SK-N-SH (cell line): Measurements from ENCODE around the gene APOOL. TPM values are rescaled to one million over a fixed set of nuclear protein-coding genes. Genes with fewer than 3 reads are reported as not detected.

Experiments used
- CTCF ChIA-PET: fragments of 300-600, 350-600 bp; formaldehyde crosslinking; extraction: SDS; loops from one replicate; lab custom pipeline; 2021; lab: Yijun Ruan, JAX
- POLR2A ChIA-PET: fragments of 350-600 bp; sonication (Branson Sonifier 250); formaldehyde crosslinking; extraction: SDS; loops from one replicate; lab custom pipeline; 2020; ENCODE audit warnings: antibody characterized with exemption, inconsistent platforms; lab: Yijun Ruan, JAX
- DNase-seq: peaks from one replicate; pipeline ENCODE4 v3.0.0; 2012
- H2AFZ ChIP-seq: fragments of 200-600 bp; sonication (generic); 2 replicates; pipeline ENCODE4 v1.8.1; 2016; ENCODE audit warnings: antibody characterized with exemption, mild to moderate bottlenecking, low read depth
- H3F3A ChIP-seq: fragments of 200-600 bp; sonication (generic); replicated peaks from 2 replicates; pipeline ENCODE3; 2016; ENCODE audit warnings: antibody characterized with exemption, mild to moderate bottlenecking; ENCODE audit not compliant: insufficient read depth
- H3K27ac ChIP-seq, 2 experiments: fragments of 200-500 bp in 1 of 2; fragments of 200-600 bp in 1 of 2; sonication (Bioruptor generic) in 1 of 2; sonication (generic), shearing (Covaris generic) in 1 of 2; 2 replicates each; pipeline versions ENCODE4 v1.5.1 to v1.6.1; 2014 to 2016; ENCODE audit warnings: low read depth in 2 of 2, inconsistent platforms in 1 of 2, low read length in 1 of 2, mild to moderate bottlenecking in 1 of 2, mixed read lengths in 1 of 2
- H3K27me3 ChIP-seq: fragments of 200-600 bp; sonication (generic), shearing (Covaris generic); 2 replicates; pipeline ENCODE4 v1.6.1; 2016; ENCODE audit warnings: mixed run types; ENCODE audit not compliant: insufficient read depth
- H3K36me3 ChIP-seq, 2 experiments: fragments of 200-500 bp in 1 of 2; fragments of 200-600 bp in 1 of 2; sonication (Bioruptor generic) in 1 of 2; sonication (generic) in 1 of 2; replicated peaks in 1 of 2; 2 replicates each; pipeline versions ENCODE3 to v1.5.1; 2014 to 2016; ENCODE audit warnings: low read length in 1 of 2, mild to moderate bottlenecking in 1 of 2; ENCODE audit not compliant: insufficient read depth in 2 of 2, control insufficient read depth in 1 of 2
- H3K4me1 ChIP-seq, 2 experiments: fragments of 200-500 bp in 1 of 2; fragments of 200-600 bp in 1 of 2; sonication (Bioruptor generic) in 1 of 2; sonication (generic), shearing (Covaris generic) in 1 of 2; 2 replicates each; pipeline versions ENCODE4 v1.5.1 to v1.6.1; 2014 to 2016; ENCODE audit warnings: low read depth in 1 of 2, low read length in 1 of 2, mixed run types in 1 of 2; ENCODE audit not compliant: insufficient read depth in 2 of 2, control insufficient read depth in 1 of 2
- H3K4me2 ChIP-seq: fragments of 200-600 bp; sonication (generic), shearing (Covaris generic); 2 replicates; pipeline ENCODE4 v1.6.1; 2017; ENCODE audit warnings: mixed run types
- H3K4me3 ChIP-seq, 2 experiments: fragments of 200-500 bp in 1 of 2; fragments of 200-600 bp in 1 of 2; sonication (Bioruptor generic) in 1 of 2; sonication (generic), shearing (Covaris generic) in 1 of 2; 2 replicates each; pipeline versions ENCODE4 v1.5.1 to v1.8.1; 2014 to 2016; ENCODE audit warnings: low read depth in 2 of 2, inconsistent platforms in 1 of 2, low read length in 1 of 2, mild to moderate bottlenecking in 1 of 2, mixed read lengths in 1 of 2, moderate library complexity in 1 of 2
- H3K79me2 ChIP-seq: fragments of 200-600 bp; sonication (generic); 2 replicates; pipeline ENCODE4 v1.8.1; 2017; ENCODE audit warnings: mild to moderate bottlenecking; ENCODE audit not compliant: insufficient read depth
- H3K9ac ChIP-seq: fragments of 200-600 bp; sonication (generic); 2 replicates; pipeline ENCODE4 v1.6.1; 2017; ENCODE audit warnings: mixed run types
- H3K9me2 ChIP-seq: fragments of 200-600 bp; sonication (generic); 2 replicates; pipeline ENCODE4 v1.6.1; 2017; ENCODE audit warnings: mixed run types
- H3K9me3 ChIP-seq: fragments of 200-600 bp; sonication (generic); 2 replicates; pipeline ENCODE4 v1.6.1; 2017; ENCODE audit warnings: mixed run types, mild to moderate bottlenecking, moderate library complexity
- H4K20me1 ChIP-seq: fragments of 200-600 bp; sonication (generic); 2 replicates; pipeline ENCODE4 v1.6.1; 2017; ENCODE audit warnings: mild to moderate bottlenecking, mixed run types; ENCODE audit not compliant: insufficient read depth
- CHD2 ChIP-seq: fragments of 150-350 bp; IDR thresholded peaks from 2 replicates; pipeline ENCODE4 v1.6.1; 2018; ENCODE audit warnings: low read length; ENCODE audit not compliant: partially characterized antibody
- CTCF ChIP-seq: fragments of 200-600 bp; sonication (generic); IDR thresholded peaks from 2 replicates; pipeline ENCODE4 v1.6.1; 2017; ENCODE audit warnings: antibody characterized with exemption, mild to moderate bottlenecking, moderate library complexity
- FOXM1 ChIP-seq: IDR thresholded peaks from 2 replicates; pipeline ENCODE4 v1.4.0; 2012; ENCODE audit warnings: low read depth, mild to moderate bottlenecking
- GATA2 ChIP-seq: sonication (generic); formaldehyde crosslinking; IDR thresholded peaks from 2 replicates; pipeline ENCODE4 v1.5.0; 2020; ENCODE audit warnings: mild to moderate bottlenecking, missing genetic modification reagents
- JUND ChIP-seq: IDR thresholded peaks from 2 replicates; pipeline ENCODE4 v1.4.0; 2012
- MAX ChIP-seq: IDR thresholded peaks from 2 replicates; pipeline ENCODE4 v1.4.0; 2012; ENCODE audit warnings: low read depth
- MEF2A ChIP-seq: IDR thresholded peaks from 2 replicates; pipeline ENCODE4 v1.4.0; 2012; ENCODE audit warnings: low read depth, borderline replicate concordance
- MXI1 ChIP-seq: IDR thresholded peaks from 2 replicates; pipeline ENCODE4 v1.6.1; 2012; ENCODE audit warnings: mild to moderate bottlenecking, low read depth, low read length, improper control_type of control experiment
- NFIC ChIP-seq: IDR thresholded peaks from 2 replicates; pipeline ENCODE4 v1.4.0; 2012; ENCODE audit warnings: borderline replicate concordance
- NRF1 ChIP-seq: IDR thresholded peaks from 2 replicates; pipeline ENCODE4 v1.6.1; 2012; ENCODE audit warnings: low read depth, mild to moderate bottlenecking, low read length
- POLR2AphosphoS5 ChIP-seq: IDR thresholded peaks from 2 replicates; pipeline ENCODE4 v1.6.1; 2012; ENCODE audit warnings: low read depth, low read length
- RAD21 ChIP-seq: IDR thresholded peaks from 2 replicates; pipeline ENCODE4 v1.6.1; 2012; ENCODE audit warnings: mild to moderate bottlenecking, low read length
- REST ChIP-seq: IDR thresholded peaks from 2 replicates; pipeline ENCODE4 v1.6.1; 2012; ENCODE audit warnings: mild to moderate bottlenecking, low read depth, low read length, moderate library complexity
- RFX5 ChIP-seq: IDR thresholded peaks from 2 replicates; pipeline ENCODE4 v1.6.1; 2012; ENCODE audit warnings: mild to moderate bottlenecking, improper control_type of control experiment, low read length
- RXRA ChIP-seq: IDR thresholded peaks from 2 replicates; pipeline ENCODE4 v1.4.0; 2012; ENCODE audit warnings: low read depth, mild to moderate bottlenecking, borderline replicate concordance
- SMC3 ChIP-seq: IDR thresholded peaks from 2 replicates; pipeline ENCODE4 v1.6.1; 2012; ENCODE audit warnings: low read depth, low read length, improper control_type of control experiment
- TAF1 ChIP-seq: IDR thresholded peaks from 2 replicates; pipeline ENCODE4 v1.6.1; 2012; ENCODE audit warnings: low read depth, mild to moderate bottlenecking, low read length, moderate library complexity, borderline replicate concordance
- TEAD4 ChIP-seq: IDR thresholded peaks from 2 replicates; pipeline ENCODE4 v1.4.0; 2012; ENCODE audit warnings: mild to moderate bottlenecking, borderline replicate concordance; ENCODE audit not compliant: insufficient read depth
- YY1 ChIP-seq: IDR thresholded peaks from 2 replicates; pipeline ENCODE4 v1.4.0; 2012; ENCODE audit warnings: low read depth, mild to moderate bottlenecking
- WGBS: methylation state at CpG from one replicate; pipeline ENCODE4 v1.1.6; 2017; ENCODE audit warnings: low lambda C conversion rate; 5-methylcytosine and 5-hydroxymethylcytosine counted together
- polyA plus RNA-seq, 3 experiments: library from polyadenylated mRNA; depleted of rRNA; stranded (reverse); fragments of >200 nt; gene quantifications; 2 replicates each; pipeline ENCODE4 v1.2.3, GENCODE V29; 2012

APOOL gene
- polyA plus RNA-seq, 1 of the 3 experiments (the other 2 are of a cell fraction), result 2.4 TPM

- TF ChIP-seq YY1, result no peak
- no peak for TF ChIP-seq MEF2A
- TF ChIP-seq TAF1, result no peak
Measured at GRCh38 chrX:85026170-85026569, 22.5 kb downstream of the APOOL start (continued).

- POLR2A ChIA-PET, result no interaction called here
- Histone ChIP-seq H3K79me2 (peaks cover 23% of the 10 kb centered on the region; the same call in 1 of the 2 replicates), H4K20me1 (no peaks in the 10 kb centered on the region), H3K36me3 (no peaks in the 10 kb centered on the region), H3K9me3 (no peaks in the 10 kb centered on the region), H3F3A (no peaks in the 10 kb centered on the region), H3K4me3 (no peak overlapping the region), H3K4me1 (no peaks in the 10 kb centered on the region), H3K27me3 (no peaks in the 10 kb centered on the region), H3K27ac (no peak overlapping the region), H3K9ac (no peak overlapping the region), H3K9me2 (no peaks in the 10 kb centered on the region), H3K4me2 (no peak overlapping the region), H2AFZ (no peak overlapping the region)
- no peak for TF ChIP-seq SMC3
- no peak for TF ChIP-seq CTCF
- no peak for TF ChIP-seq NRF1
- TF ChIP-seq MAX, result no peak
- no peak for TF ChIP-seq CHD2
- TF ChIP-seq TAF1, result no peak
- no peak for TF ChIP-seq JUND
- TF ChIP-seq RAD21, result no peak
- no peak for TF ChIP-seq RXRA
- no peak for DNase-seq
- CTCF ChIA-PET, result no interaction called here
Measured at GRCh38 chrX:85029043-85029442, 25.4 kb downstream of the APOOL start.

GRCh38 chrX:85031505-85031904, 27.8 kb downstream of the APOOL start:
- no peak for TF ChIP-seq TEAD4
- no peak for TF ChIP-seq FOXM1
- TF ChIP-seq REST, result no peak
- TF ChIP-seq POLR2AphosphoS5, result no peak
- TF ChIP-seq NFIC, result no peak
- TF ChIP-seq MXI1, result no peak
- no peak for TF ChIP-seq TAF1
- no peak for TF ChIP-seq GATA2
- TF ChIP-seq RFX5, result no peak
- TF ChIP-seq RXRA, result no peak
- TF ChIP-seq, all 33 proteins: peak for 0
- no peak for DNase-seq
- POLR2A ChIA-PET, result no interaction called here
- WGBS, result 71% methylated on average over 2 of the region's 2 CpGs
- Histone ChIP-seq H3K36me3 (no peaks in the 10 kb centered on the region), H3K4me3 (no peak overlapping the region), H3K4me2 (no peak overlapping the region), H3K79me2 (peaks cover 24% of the 10 kb centered on the region), H3K9ac (no peak overlapping the region), H4K20me1 (no peaks in the 10 kb centered on the region), H3F3A (no peaks in the 10 kb centered on the region), H3K9me3 (no peaks in the 10 kb centered on the region), H3K9me2 (no peaks in the 10 kb centered on the region), H3K27me3 (no peaks in the 10 kb centered on the region), H3K27ac (no peak overlapping the region), H3K4me1 (no peaks in the 10 kb centered on the region), H2AFZ (no peak overlapping the region)
- CTCF ChIA-PET, result no interaction called here
